ENCODE measurements around the gene P2RX2. TPM values are rescaled to one million over a fixed set of nuclear protein-coding genes. Genes with fewer than 3 reads are reported as not detected.
"Not testable (repeated sequence)": the region's sequence is repeated elsewhere in the genome, so short reads cannot be mapped to it uniquely, and the experiment has no call there.

P2RX2 gene
- total RNA-seq, 1 donor from 2014 or later = not detected

- H3K9me3 Mint-ChIP-seq = no peaks in the 10 kb centered on the region
- H3K4me1 Mint-ChIP-seq (ENCODE audit: low read depth) = no peaks in the 10 kb centered on the region
- H3K27me3 Mint-ChIP-seq (ENCODE audit: low read depth) = no peaks in the 10 kb centered on the region
- no peak for DNase-seq (ENCODE audit: low spot score)
- H3K4me3 Mint-ChIP-seq (ENCODE audit: low read depth) = no peak overlapping the region
- H3K36me3 Mint-ChIP-seq (ENCODE audit: low read depth) = peaks cover 4% of the 10 kb centered on the region
- intact Hi-C loops (cut with micrococcal nuclease) = no loop called here
- no peak overlapping the region for H3K27ac Mint-ChIP-seq
Observed at GRCh38 chr12:132588319-132588718, 30.3 kb upstream of the P2RX2 start.

GRCh38 chr12:132588821-132589669, 29.5 kb upstream of the P2RX2 start:
- H3K27me3 Mint-ChIP-seq (ENCODE audit: low read depth) = no peaks in the 10 kb centered on the region

GRCh38 chr12:132591107-132591935, 27.3 kb upstream of the P2RX2 start:
- intact Hi-C loops (cut with micrococcal nuclease) = no loop called here
- Mint-ChIP-seq H3K4me1 (ENCODE audit: low read depth) (no peaks in the 10 kb centered on the region), H3K36me3 (ENCODE audit: low read depth) (no peaks in the 10 kb centered on the region), H3K9me3 (no peaks in the 10 kb centered on the region), H3K4me3 (ENCODE audit: low read depth) (no peak overlapping the region), H3K27ac (no peak overlapping the region), H3K27me3 (ENCODE audit: low read depth) (peaks cover 2% of the 10 kb centered on the region)
- DNase-seq (ENCODE audit: low spot score) = no peak

More at GRCh38 chr12:132588821-132589669, 29.5 kb upstream of the P2RX2 start:
- H3K36me3 Mint-ChIP-seq (ENCODE audit: low read depth) = no peaks in the 10 kb centered on the region
- no peak for DNase-seq (ENCODE audit: low spot score)
- H3K4me1 Mint-ChIP-seq (ENCODE audit: low read depth) = no peaks in the 10 kb centered on the region
- no peak overlapping the region for H3K4me3 Mint-ChIP-seq (ENCODE audit: low read depth)
- intact Hi-C loops (cut with micrococcal nuclease) = no loop called here
- no peaks in the 10 kb centered on the region for H3K9me3 Mint-ChIP-seq
- no peak overlapping the region for H3K27ac Mint-ChIP-seq

- Mint-ChIP-seq H3K27me3 (ENCODE audit: low read depth) (peaks cover 5% of the 10 kb centered on the region), H3K9me3 (no peaks in the 10 kb centered on the region), H3K27ac (no peak overlapping the region)
Observed at GRCh38 chr12:132592282-132592970, 26.1 kb upstream of the P2RX2 start.

GRCh38 chr12:132593071-132593470, 25.5 kb upstream of the P2RX2 start:
- Mint-ChIP-seq H3K27ac (no peak overlapping the region), H3K36me3 (ENCODE audit: low read depth) (no peaks in the 10 kb centered on the region), H3K9me3 (no peaks in the 10 kb centered on the region), H3K4me1 (ENCODE audit: low read depth) (peaks cover 5% of the 10 kb centered on the region), H3K27me3 (ENCODE audit: low read depth) (peaks cover 9% of the 10 kb centered on the region), H3K4me3 (ENCODE audit: low read depth) (no peak overlapping the region)
- intact Hi-C loops (cut with micrococcal nuclease) = no loop called here
- no peak for DNase-seq (ENCODE audit: low spot score)

More at GRCh38 chr12:132592282-132592970, 26.1 kb upstream of the P2RX2 start:
- intact Hi-C loops (cut with micrococcal nuclease) = no loop called here
- no peak for DNase-seq (ENCODE audit: low spot score)
- no peak overlapping the region for H3K4me3 Mint-ChIP-seq (ENCODE audit: low read depth)
- H3K4me1 Mint-ChIP-seq (ENCODE audit: low read depth) = peaks cover 2% of the 10 kb centered on the region
- no peaks in the 10 kb centered on the region for H3K36me3 Mint-ChIP-seq (ENCODE audit: low read depth)

- Mint-ChIP-seq H3K9me3 (no peaks in the 10 kb centered on the region), H3K27ac (no peak overlapping the region), H3K27me3 (ENCODE audit: low read depth) (peaks cover 10% of the 10 kb centered on the region), H3K4me3 (ENCODE audit: low read depth) (no peak overlapping the region), H3K4me1 (ENCODE audit: low read depth) (peaks cover 6% of the 10 kb centered on the region), H3K36me3 (ENCODE audit: low read depth) (no peaks in the 10 kb centered on the region)
- no peak for DNase-seq (ENCODE audit: low spot score)
- intact Hi-C loops (cut with micrococcal nuclease) = no loop called here
Observed at GRCh38 chr12:132593521-132593920, 25.1 kb upstream of the P2RX2 start.

- Mint-ChIP-seq H3K9me3 (no peaks in the 10 kb centered on the region), H3K4me3 (ENCODE audit: low read depth) (no peak overlapping the region), H3K27ac (no peak overlapping the region), H3K27me3 (ENCODE audit: low read depth) (peaks cover 14% of the 10 kb centered on the region), H3K4me1 (ENCODE audit: low read depth) (peaks cover 9% of the 10 kb centered on the region), H3K36me3 (ENCODE audit: low read depth) (no peaks in the 10 kb centered on the region)
- DNase-seq (ENCODE audit: low spot score) = no peak
- intact Hi-C loops (cut with micrococcal nuclease) = no loop called here
Observed at GRCh38 chr12:132593938-132594358, 24.6 kb upstream of the P2RX2 start.

- intact Hi-C loops (cut with micrococcal nuclease) = no loop called here
- H3K27ac Mint-ChIP-seq = no peak overlapping the region
- no peak overlapping the region for H3K4me3 Mint-ChIP-seq (ENCODE audit: low read depth)
- H3K9me3 Mint-ChIP-seq = no peaks in the 10 kb centered on the region
- no peaks in the 10 kb centered on the region for H3K36me3 Mint-ChIP-seq (ENCODE audit: low read depth)
- H3K4me1 Mint-ChIP-seq (ENCODE audit: low read depth) = peaks cover 9% of the 10 kb centered on the region
- H3K27me3 Mint-ChIP-seq (ENCODE audit: low read depth) = peaks cover 23% of the 10 kb centered on the region
- no peak for DNase-seq (ENCODE audit: low spot score)
Observed at GRCh38 chr12:132595183-132595582, 23.4 kb upstream of the P2RX2 start.

- Mint-ChIP-seq H3K27me3 (ENCODE audit: low read depth) (peaks cover 27% of the 10 kb centered on the region), H3K4me3 (ENCODE audit: low read depth) (no peak overlapping the region), H3K9me3 (no peaks in the 10 kb centered on the region), H3K4me1 (ENCODE audit: low read depth) (peaks cover 12% of the 10 kb centered on the region), H3K27ac (no peak overlapping the region), H3K36me3 (ENCODE audit: low read depth) (no peaks in the 10 kb centered on the region)
- intact Hi-C loops (cut with micrococcal nuclease) = no loop called here
- DNase-seq (ENCODE audit: low spot score) = no peak
Observed at GRCh38 chr12:132596016-132596415, 22.6 kb upstream of the P2RX2 start.

- Mint-ChIP-seq H3K4me3 (ENCODE audit: low read depth) (peak overlapping the region; percentile 54), H3K9me3 (no peaks in the 10 kb centered on the region), H3K27ac (no peak overlapping the region), H3K27me3 (ENCODE audit: low read depth) (peaks cover 36% of the 10 kb centered on the region), H3K4me1 (ENCODE audit: low read depth) (peaks cover 16% of the 10 kb centered on the region), H3K36me3 (ENCODE audit: low read depth) (no peaks in the 10 kb centered on the region)
- no peak for DNase-seq (ENCODE audit: low spot score)
- intact Hi-C loops (cut with micrococcal nuclease) = no loop called here
Observed at GRCh38 chr12:132597333-132598316, 21.0 kb upstream of the P2RX2 start.

GRCh38 chr12:132599502-132599901, 19.1 kb upstream of the P2RX2 start:
- H3K36me3 Mint-ChIP-seq (ENCODE audit: low read depth); intact Hi-C loops (cut with micrococcal nuclease); H3K27ac Mint-ChIP-seq; DNase-seq (ENCODE audit: low spot score); H3K9me3 Mint-ChIP-seq; H3K4me3 Mint-ChIP-seq (ENCODE audit: low read depth): not testable (repeated sequence)
- H3K27me3 Mint-ChIP-seq (ENCODE audit: low read depth) = peaks cover 41% of the 10 kb centered on the region
- peaks cover 16% of the 10 kb centered on the region for H3K4me1 Mint-ChIP-seq (ENCODE audit: low read depth)

All from activated T-helper 2 cell treated with anti-CD3 and anti-CD28 coated beads, Interferon-gamma antibody, Interleukin-2, Interleukin-4, amounts not matched to agents 10 μg/mL and 5 μg/mL and 100 μg/mL, durations not matched to agents 14 hours and 24 hours and 36 hours (primary cell).